Measurements from ENCODE around the gene S100A3. TPM values are rescaled to one million over a fixed set of nuclear protein-coding genes. Genes with fewer than 3 reads are reported as not detected.
"Not testable (repeated sequence)": the region's sequence is repeated elsewhere in the genome, so short reads cannot be mapped to it uniquely, and the experiment has no call there.

The S100A3 gene
- total RNA-seq, 1 donor from 2014 or later, result 10.2 TPM

- no peak for DNase-seq (ENCODE audit: low read depth)
- TF ChIP-seq CTCF (conservative IDR thresholded peaks at IDR 0.05; ENCODE audit: low read depth, low read length), result no peak
- H3K4me3 ChIP-seq (ENCODE audit: low read depth, low read length), result no peak overlapping the region
Observed at GRCh38 chr1:153586347-153586746, 37.3 kb upstream of the S100A3 start.

GRCh38 chr1:153585006-153585405 is 35.9 kb upstream of the S100A3 start:
- no peak for DNase-seq (ENCODE audit: low read depth)
- no peak overlapping the region for H3K4me3 ChIP-seq (ENCODE audit: low read depth, low read length)
- TF ChIP-seq CTCF (conservative IDR thresholded peaks at IDR 0.05; ENCODE audit: low read depth, low read length), result no peak

- no peak for TF ChIP-seq CTCF (conservative IDR thresholded peaks at IDR 0.05; ENCODE audit: low read depth, low read length)
- DNase-seq (ENCODE audit: low read depth), result no peak
- H3K4me3 ChIP-seq (ENCODE audit: low read depth, low read length), result no peak overlapping the region
Observed at GRCh38 chr1:153583976-153584375, 34.9 kb upstream of the S100A3 start.

GRCh38 chr1:153583514-153583913 is 34.5 kb upstream of the S100A3 start:
- not testable (repeated sequence) for DNase-seq (ENCODE audit: low read depth)

GRCh38 chr1:153582836-153583235 is 33.8 kb upstream of the S100A3 start:
- DNase-seq (ENCODE audit: low read depth); H3K4me3 ChIP-seq (ENCODE audit: low read depth, low read length): not testable (repeated sequence)

More at GRCh38 chr1:153583514-153583913, 34.5 kb upstream of the S100A3 start:
- H3K4me3 ChIP-seq (ENCODE audit: low read depth, low read length), result not testable (repeated sequence)

- H3K4me3 ChIP-seq (ENCODE audit: low read depth, low read length), result no peak overlapping the region
- no peak for TF ChIP-seq CTCF (conservative IDR thresholded peaks at IDR 0.05; ENCODE audit: low read depth, low read length)
- no peak for DNase-seq (ENCODE audit: low read depth)
Observed at GRCh38 chr1:153578936-153579335, 29.9 kb upstream of the S100A3 start.

- no peak overlapping the region for H3K4me3 ChIP-seq (ENCODE audit: low read depth, low read length)
- no peak for DNase-seq (ENCODE audit: low read depth)
- TF ChIP-seq CTCF (conservative IDR thresholded peaks at IDR 0.05; ENCODE audit: low read depth, low read length), result no peak
Observed at GRCh38 chr1:153578490-153578889, 29.4 kb upstream of the S100A3 start.

- DNase-seq (ENCODE audit: low read depth), result no peak
- TF ChIP-seq CTCF (conservative IDR thresholded peaks at IDR 0.05; ENCODE audit: low read depth, low read length), result no peak
- H3K4me3 ChIP-seq (ENCODE audit: low read depth, low read length), result no peak overlapping the region
Observed at GRCh38 chr1:153577624-153578051, 28.6 kb upstream of the S100A3 start.
